GM23248 (cell line): ENCODE results near the gene ATXN2L.

ENCODE experiments used
- EZH2 ChIP-seq: fragments of 200-600 bp; sonication (generic); IDR thresholded peaks from 2 replicates; pipeline ENCODE4 v1.6.1; 2018; ENCODE audit warnings: antibody characterized with exemption, mild to moderate bottlenecking; ENCODE audit not compliant: insufficient read depth, poor library complexity, severe bottlenecking
- EZH2phosphoT487 ChIP-seq: fragments of 200-600 bp; sonication (generic); IDR thresholded peaks from 2 replicates; pipeline ENCODE4 v1.6.1; 2018; ENCODE audit warnings: antibody characterized with exemption, moderate library complexity, mild to moderate bottlenecking, low read depth; ENCODE audit not compliant: insufficient read depth

GRCh38 chr16:28846080-28846932 lies 23.5 kb downstream of the ATXN2L start, which contains the start of gene TUFM:
- no peak for TF ChIP-seq EZH2
- no peak for TF ChIP-seq EZH2phosphoT487
